CD4-positive, alpha-beta T cell (primary cell): ENCODE measurements around the gene ACTR1A. TPM values are rescaled to one million over a fixed set of nuclear protein-coding genes. Genes with fewer than 3 reads are reported as not detected.

ENCODE experiments used
- ATAC-seq: fragments of 200-7000 bp; cut with Tn5 transposase; one replicate; pipeline ENCODE4 v1.10.0; 2022; ENCODE audit warnings: mild to moderate bottlenecking; ENCODE audit not compliant: poor library complexity
- CTCF ChIA-PET: fragments of 350-600 bp; sonication (Branson Sonifier 250); formaldehyde crosslinking; loops from one replicate; lab custom pipeline; 2021; ENCODE audit warnings: antibody characterized with exemption, inconsistent platforms; lab: Charles Lee
- POLR2A ChIA-PET: fragments of 350-600 bp; sonication (Branson Sonifier 250); formaldehyde crosslinking; loops from one replicate; lab custom pipeline; 2021; ENCODE audit warnings: antibody characterized with exemption, inconsistent platforms; lab: Charles Lee
- DNase-seq, 14 experiments: peaks; one replicate each; pipeline ENCODE4 v3.0.0-alpha.2; 2013 to 2020; ENCODE audit warnings: mixed read lengths in 2 of 14
- H3K27ac ChIP-seq, 2 donors: one replicate each; pipeline versions ENCODE4 v1.5.1 to v1.7.0; 2013; ENCODE audit warnings: low read length in 2 of 2, low read depth in 1 of 2, mild to moderate bottlenecking in 1 of 2
- H3K27me3 ChIP-seq, 2 experiments: 1 replicate in 1 of 2; 2 replicates in 1 of 2; pipeline versions ENCODE4 v1.6.1 to v1.7.0; 2013; ENCODE audit warnings: low read length in 2 of 2, control low read depth in 1 of 2, mild to moderate bottlenecking in 1 of 2, moderate library complexity in 1 of 2; ENCODE audit not compliant: insufficient read depth in 2 of 2, control insufficient read depth in 1 of 2
- H3K36me3 ChIP-seq: one replicate; pipeline ENCODE4 v1.6.1; 2013; ENCODE audit warnings: low read length, control low read depth; ENCODE audit not compliant: insufficient read depth
- H3K4me1 ChIP-seq: one replicate; pipeline ENCODE4 v1.6.1; 2013; ENCODE audit warnings: low read length, control low read depth; ENCODE audit not compliant: insufficient read depth
- H3K4me3 ChIP-seq: one replicate; pipeline ENCODE4 v1.5.1; 2013; ENCODE audit warnings: mild to moderate bottlenecking, low read length, moderate library complexity
- H3K9me3 ChIP-seq, 2 experiments: 1 replicate in 1 of 2; 2 replicates in 1 of 2; pipeline versions ENCODE4 v1.6.1 to v1.7.0; 2013; ENCODE audit warnings: low read length in 2 of 2, mild to moderate bottlenecking in 2 of 2, control low read depth in 1 of 2, moderate library complexity in 1 of 2; ENCODE audit not compliant: control insufficient read depth in 1 of 2, insufficient read depth in 1 of 2
- H3K27ac Mint-ChIP-seq: one replicate; pipeline ENCODE4 v1.8.0; 2020; ENCODE audit warnings: mixed read lengths
- H3K27me3 Mint-ChIP-seq: one replicate; pipeline ENCODE4 v1.8.0; 2021; ENCODE audit warnings: mixed read lengths
- H3K36me3 Mint-ChIP-seq: one replicate; pipeline ENCODE4 v1.8.0; 2021; ENCODE audit warnings: low read depth, mixed read lengths
- H3K4me1 Mint-ChIP-seq: one replicate; pipeline ENCODE4 v1.8.0; 2021; ENCODE audit warnings: low read depth, mixed read lengths
- H3K4me3 Mint-ChIP-seq: one replicate; pipeline ENCODE4 v1.8.0; 2020; ENCODE audit warnings: mild to moderate bottlenecking, mixed read lengths
- H3K9me3 Mint-ChIP-seq: one replicate; pipeline ENCODE4 v1.8.0; 2020; ENCODE audit warnings: mixed read lengths
- CTCF ChIP-seq: fragments of 200-600 bp; IDR thresholded peaks from one replicate; pipeline ENCODE4 v1.8.0; 2022; ENCODE audit warnings: antibody characterized with exemption, mild to moderate bottlenecking
- intact Hi-C, 2 experiments: fragments of 100-400 bp; cut with DNase I in 1 of 2; cut with micrococcal nuclease in 1 of 2; formaldehyde crosslinking; loops; one replicate each; pipeline versions ENCODE4 v1.15.1 to v1.9.0; 2023 to 2025; cut with DNase I, micrococcal nuclease
- total RNA-seq, 174 experiments: library from RNA in 2 of 174; stranded (reverse) in 2 of 174; gene quantifications; one replicate each; pipeline ENCODE4 v1.2.3 and lab custom pipeline; 2021 to 2026

The ACTR1A gene
- total RNA-seq, 2 experiments from 2014 or later, result 43.3 to 46.3 TPM

- POLR2A ChIA-PET, result interaction anchor here (0.7 to 2.2 kb wide), 7 partner anchors 12 to 79 kb away, joined by 3 to 6 read pairs (median 5); partner anchors contain the start of genes C10orf95 and CUEDC2
- Mint-ChIP-seq H3K36me3 (no peaks in the 10 kb centered on the region), H3K27me3 (no peaks in the 10 kb centered on the region), H3K27ac (peak overlapping the region; percentile 81), H3K4me1 (peaks cover 24% of the 10 kb centered on the region), H3K4me3 (peak overlapping the region; percentile 22), H3K9me3 (no peaks in the 10 kb centered on the region)
- Histone ChIP-seq H3K4me1 (peaks cover 25% of the 10 kb centered on the region), H3K9me3 (no peaks in the 10 kb centered on the region), H3K36me3 (peaks cover 4% of the 10 kb centered on the region), H3K27ac (peak overlapping the region in 1 of 2 donors; percentile 17), H3K27me3 (no peaks in the 10 kb centered on the region), H3K4me3 (no peak overlapping the region)
- CTCF ChIA-PET, result no interaction called here
- TF ChIP-seq CTCF, result no peak
- intact Hi-C loops, result loop anchor here (1.0 to 2.0 kb wide), 2 partner anchors 42 to 51 kb away; no protein-coding TSS in a partner anchor
- ATAC-seq (peak; percentile 80), DNase-seq (peak in 9 of 14 experiments; percentile 10 to 56 (median 46))
Measured at GRCh38 chr10:102473445-102474331, 28.8 kb downstream of the ACTR1A start.

GRCh38 chr10:102470579-102471546 lies 31.6 kb downstream of the ACTR1A start:
- H3K9me3 Mint-ChIP-seq, result no peaks in the 10 kb centered on the region
- Histone ChIP-seq H3K9me3 (no peaks in the 10 kb centered on the region), H3K4me1 (peaks cover 16% of the 10 kb centered on the region), H3K4me3 (no peak overlapping the region), H3K36me3 (peaks cover 4% of the 10 kb centered on the region), H3K27ac (no peak overlapping the region), H3K27me3 (no peaks in the 10 kb centered on the region)
- H3K27ac Mint-ChIP-seq, result no peak overlapping the region
- TF ChIP-seq CTCF, result no peak
- ATAC-seq (no peak), DNase-seq (no peak)
- no peaks in the 10 kb centered on the region for H3K27me3 Mint-ChIP-seq
- intact Hi-C loops, result no loop called here
- H3K36me3 Mint-ChIP-seq, result no peaks in the 10 kb centered on the region
- POLR2A ChIA-PET, result interaction anchor here (1.3 kb wide), 1 partner anchor 21 kb away, joined by 3 read pairs; no protein-coding TSS in a partner anchor
- CTCF ChIA-PET, result interaction anchor here (0.6 kb wide), 1 partner anchor 64 kb away, joined by 3 read pairs; no protein-coding TSS in a partner anchor
- no peak overlapping the region for H3K4me3 Mint-ChIP-seq
- H3K4me1 Mint-ChIP-seq, result peaks cover 15% of the 10 kb centered on the region

GRCh38 chr10:102468683-102469082 lies 33.8 kb downstream of the ACTR1A start:
- H3K4me3 Mint-ChIP-seq, result no peak overlapping the region
- H3K4me1 Mint-ChIP-seq, result peaks cover 8% of the 10 kb centered on the region
- no peaks in the 10 kb centered on the region for H3K27me3 ChIP-seq

More at GRCh38 chr10:102468683-102469082, 33.8 kb downstream of the ACTR1A start:
- ATAC-seq, result no peak
- Mint-ChIP-seq H3K36me3 (no peaks in the 10 kb centered on the region), H3K9me3 (no peaks in the 10 kb centered on the region), H3K27me3 (no peaks in the 10 kb centered on the region), H3K27ac (no peak overlapping the region)
- Histone ChIP-seq H3K36me3 (peaks cover 4% of the 10 kb centered on the region), H3K9me3 (no peaks in the 10 kb centered on the region), H3K27ac (no peak overlapping the region), H3K4me3 (no peak overlapping the region), H3K4me1 (peaks cover 13% of the 10 kb centered on the region)
- CTCF ChIA-PET, result no interaction called here
- no peak for TF ChIP-seq CTCF
- POLR2A ChIA-PET, result no interaction called here
- intact Hi-C loops, result no loop called here
- DNase-seq, result no peak
